ENCODE data around the gene MAMDC4.
"Not testable (repeated sequence)": the region's sequence is repeated elsewhere in the genome, so short reads cannot be mapped to it uniquely, and the experiment has no call there.

Gene MAMDC4

DNA sequence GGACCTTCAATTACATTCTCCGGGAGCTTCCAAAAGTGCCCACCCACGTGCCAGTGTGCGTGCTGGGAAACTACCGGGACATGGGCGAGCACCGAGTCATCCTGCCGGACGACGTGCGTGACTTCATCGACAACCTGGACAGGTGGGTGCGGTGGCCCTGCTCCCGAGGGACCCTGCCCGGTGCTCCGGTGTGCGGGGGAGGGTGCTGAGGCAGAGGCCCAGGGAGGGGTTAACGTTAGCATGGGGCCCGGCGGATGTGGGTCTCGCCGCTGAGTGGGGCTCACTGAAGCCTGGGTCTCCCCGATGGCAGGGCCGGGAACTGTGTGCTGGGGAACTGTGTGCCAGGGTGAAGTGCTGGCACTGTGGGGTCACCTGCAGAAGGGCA lies 20.4 kb upstream of the MAMDC4 start:
- no peak for TF ChIP-seq EZH2 (IDR thresholded peaks at IDR 0.05; ENCODE audit: borderline replicate concordance, low read length)
- TF ChIP-seq, protein P1, sequence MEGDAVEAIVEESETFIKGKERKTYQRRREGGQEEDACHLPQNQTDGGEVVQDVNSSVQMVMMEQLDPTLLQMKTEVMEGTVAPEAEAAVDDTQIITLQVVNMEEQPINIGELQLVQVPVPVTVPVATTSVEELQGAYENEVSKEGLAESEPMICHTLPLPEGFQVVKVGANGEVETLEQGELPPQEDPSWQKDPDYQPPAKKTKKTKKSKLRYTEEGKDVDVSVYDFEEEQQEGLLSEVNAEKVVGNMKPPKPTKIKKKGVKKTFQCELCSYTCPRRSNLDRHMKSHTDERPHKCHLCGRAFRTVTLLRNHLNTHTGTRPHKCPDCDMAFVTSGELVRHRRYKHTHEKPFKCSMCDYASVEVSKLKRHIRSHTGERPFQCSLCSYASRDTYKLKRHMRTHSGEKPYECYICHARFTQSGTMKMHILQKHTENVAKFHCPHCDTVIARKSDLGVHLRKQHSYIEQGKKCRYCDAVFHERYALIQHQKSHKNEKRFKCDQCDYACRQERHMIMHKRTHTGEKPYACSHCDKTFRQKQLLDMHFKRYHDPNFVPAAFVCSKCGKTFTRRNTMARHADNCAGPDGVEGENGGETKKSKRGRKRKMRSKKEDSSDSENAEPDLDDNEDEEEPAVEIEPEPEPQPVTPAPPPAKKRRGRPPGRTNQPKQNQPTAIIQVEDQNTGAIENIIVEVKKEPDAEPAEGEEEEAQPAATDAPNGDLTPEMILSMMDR (IDR thresholded peaks at IDR 0.05; ENCODE audit: low read length) = no peak
- H3K4me2 ChIP-seq (ENCODE audit: low read length) = no peak overlapping the region
- H3K4me3 ChIP-seq (ENCODE audit: low read depth, low read length, poor library complexity, severe bottlenecking) = no peak overlapping the region
- peaks cover 65% of the 10 kb centered on the region for H3K36me3 ChIP-seq (ENCODE audit: insufficient read depth, low read length)
- no peaks in the 10 kb centered on the region for H3K27me3 ChIP-seq (ENCODE audit: insufficient read depth, low read length)
- H3K79me2 ChIP-seq (ENCODE audit: insufficient read depth, low read length) = no peaks in the 10 kb centered on the region
- H3K4me1 ChIP-seq (ENCODE audit: insufficient read depth, low read length, severe bottlenecking) = no peaks in the 10 kb centered on the region
- no peaks in the 10 kb centered on the region for H3F3A ChIP-seq (ENCODE audit: insufficient read depth, low read length)
- no peaks in the 10 kb centered on the region for H3K9me3 ChIP-seq (ENCODE audit: low read length)
- no peaks in the 10 kb centered on the region for H4K20me1 ChIP-seq (ENCODE audit: insufficient read depth, low read length)
- H3K9ac ChIP-seq (ENCODE audit: low read length) = no peak overlapping the region
- no peak overlapping the region for H3K27ac ChIP-seq (ENCODE audit: low read depth, low read length, poor library complexity, severe bottlenecking)
- no peak overlapping the region for H2AFZ ChIP-seq (ENCODE audit: low read length)
- no peaks in the 10 kb centered on the region for H3K9me2 ChIP-seq (ENCODE audit: low read depth, low read length)

DNA sequence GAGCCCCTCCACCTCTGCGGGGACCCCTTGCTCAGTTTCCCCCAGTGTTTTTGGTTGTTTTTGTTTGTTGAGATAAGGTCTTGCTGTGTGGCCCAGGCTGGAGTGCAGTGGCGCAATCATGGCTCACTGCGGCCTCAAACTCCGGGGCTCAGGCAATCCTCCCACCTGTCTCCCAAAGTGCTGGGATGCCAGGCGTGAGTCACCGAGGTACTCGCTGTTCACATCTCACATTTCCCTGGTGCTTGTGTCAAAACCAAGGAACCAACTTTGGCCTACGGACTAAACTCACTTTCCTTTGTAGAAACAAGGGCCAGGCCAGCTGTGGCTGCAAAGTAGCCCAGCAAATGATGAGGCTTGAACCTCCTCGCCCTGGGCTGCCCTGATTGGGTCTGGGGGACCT lies 19.6 kb upstream of the MAMDC4 start:
- no peaks in the 10 kb centered on the region for H3K9me2 ChIP-seq (ENCODE audit: low read depth, low read length)
- H3K36me3 ChIP-seq (ENCODE audit: insufficient read depth, low read length) = peaks cover 59% of the 10 kb centered on the region
- H3K27me3 ChIP-seq (ENCODE audit: insufficient read depth, low read length) = no peaks in the 10 kb centered on the region
- H3K27ac ChIP-seq (ENCODE audit: low read depth, low read length, poor library complexity, severe bottlenecking) = no peak overlapping the region
- no peak overlapping the region for H2AFZ ChIP-seq (ENCODE audit: low read length)
- no peaks in the 10 kb centered on the region for H3K9me3 ChIP-seq (ENCODE audit: low read length)
- H3K9ac ChIP-seq (ENCODE audit: low read length) = no peak overlapping the region
- no peaks in the 10 kb centered on the region for H3K79me2 ChIP-seq (ENCODE audit: insufficient read depth, low read length)
- H3F3A ChIP-seq (ENCODE audit: insufficient read depth, low read length) = no peaks in the 10 kb centered on the region
- TF ChIP-seq, protein P1 (IDR thresholded peaks at IDR 0.05; ENCODE audit: low read length) = no peak
- no peak for TF ChIP-seq EZH2 (IDR thresholded peaks at IDR 0.05; ENCODE audit: borderline replicate concordance, low read length)
- no peak overlapping the region for H3K4me2 ChIP-seq (ENCODE audit: low read length)
- H3K4me3 ChIP-seq (ENCODE audit: low read depth, low read length, poor library complexity, severe bottlenecking) = no peak overlapping the region
- H4K20me1 ChIP-seq (ENCODE audit: insufficient read depth, low read length) = no peaks in the 10 kb centered on the region
- H3K4me1 ChIP-seq (ENCODE audit: insufficient read depth, low read length, severe bottlenecking) = no peaks in the 10 kb centered on the region

- not testable (repeated sequence) for H3K79me2 ChIP-seq (ENCODE audit: insufficient read depth, low read length); H3K9me2 ChIP-seq (ENCODE audit: low read depth, low read length); H3K4me1 ChIP-seq (ENCODE audit: insufficient read depth, low read length, severe bottlenecking); H3K4me2 ChIP-seq (ENCODE audit: low read length); H3F3A ChIP-seq (ENCODE audit: insufficient read depth, low read length); H2AFZ ChIP-seq (ENCODE audit: low read length); H3K9ac ChIP-seq (ENCODE audit: low read length); H3K4me3 ChIP-seq (ENCODE audit: low read depth, low read length, poor library complexity, severe bottlenecking); H3K27ac ChIP-seq (ENCODE audit: low read depth, low read length, poor library complexity, severe bottlenecking); H4K20me1 ChIP-seq (ENCODE audit: insufficient read depth, low read length); H3K9me3 ChIP-seq (ENCODE audit: low read length); H3K27me3 ChIP-seq (ENCODE audit: insufficient read depth, low read length)
- peaks cover 59% of the 10 kb centered on the region for H3K36me3 ChIP-seq (ENCODE audit: insufficient read depth, low read length)
These were observed 18.6 kb upstream of the MAMDC4 start for GRCh38 chr9:136833381-136834048.

Measured in OCI-LY1 (cell line).